Measurements from ENCODE around the gene RABGEF1.
"Not testable (repeated sequence)": the region's sequence is repeated elsewhere in the genome, so short reads cannot be mapped to it uniquely, and the experiment has no call there.

Gene RABGEF1

DNA sequence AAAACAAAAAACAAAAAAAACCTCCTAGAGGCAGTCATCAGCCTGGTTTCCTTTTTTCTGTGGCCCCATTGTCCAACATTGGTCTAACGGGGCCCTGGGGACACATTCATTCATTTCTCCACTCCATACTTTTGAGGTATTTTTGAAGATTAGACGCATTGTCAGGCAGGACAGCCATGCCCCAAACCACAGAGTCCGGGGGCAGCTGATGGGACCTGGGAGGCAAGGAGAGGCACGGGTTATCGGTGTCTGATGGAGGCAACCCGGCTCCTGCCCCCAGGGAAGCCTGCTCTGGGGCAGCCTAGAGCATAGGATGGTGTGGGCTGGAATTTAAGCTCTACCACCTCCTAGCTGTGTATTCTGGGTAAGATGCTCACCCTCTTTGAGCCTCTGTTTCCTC, 6.5 kb upstream of the RABGEF1 start:
- no peak for FAIRE-seq
- no peak for DNase-seq (ENCODE audit: insufficient read length, low spot score)
- TF ChIP-seq POU2F2 (IDR thresholded peaks at IDR 0.05; ENCODE audit: low read depth, low read length) (no peak), POLR2AphosphoS5 (IDR thresholded peaks at IDR 0.05; ENCODE audit: low read depth, low read length) (no peak), POLR2A (IDR thresholded peaks at IDR 0.05; ENCODE audit: low read depth, low read length) (no peak)

DNA sequence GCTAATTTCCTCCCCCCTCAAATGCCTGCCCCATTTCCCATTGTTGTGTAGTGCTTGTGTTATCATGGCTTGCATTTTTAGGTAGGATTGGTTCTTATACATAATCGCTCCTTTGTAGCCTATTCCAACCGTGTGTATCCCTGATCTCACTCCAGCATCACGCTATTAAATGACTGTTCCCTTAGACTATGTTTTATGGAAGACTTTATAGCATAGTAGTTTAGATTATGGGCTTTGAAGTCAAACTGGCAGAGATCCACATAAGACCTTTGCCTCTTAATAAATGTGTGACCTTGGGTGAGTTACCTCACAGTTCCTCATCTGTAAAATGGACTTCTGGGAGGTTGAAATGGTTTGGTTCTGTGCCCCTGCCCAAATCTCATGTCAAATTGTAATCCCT, 5.4 kb upstream of the RABGEF1 start:
- FAIRE-seq (no peak), DNase-seq (ENCODE audit: insufficient read length, low spot score) (no peak)
- TF ChIP-seq POLR2A (IDR thresholded peaks at IDR 0.05; ENCODE audit: low read depth, low read length) (no peak), PAX5 (IDR thresholded peaks at IDR 0.05; ENCODE audit: insufficient read depth, low read length, severe bottlenecking) (no peak), POLR2AphosphoS5 (IDR thresholded peaks at IDR 0.05; ENCODE audit: low read depth, low read length) (no peak), TAF1 (IDR thresholded peaks at IDR 0.05; ENCODE audit: low read depth, low read length) (no peak), SPI1 (IDR thresholded peaks at IDR 0.05; ENCODE audit: low read depth, low read length) (no peak), POU2F2 (IDR thresholded peaks at IDR 0.05; ENCODE audit: low read depth, low read length) (no peak)

DNA sequence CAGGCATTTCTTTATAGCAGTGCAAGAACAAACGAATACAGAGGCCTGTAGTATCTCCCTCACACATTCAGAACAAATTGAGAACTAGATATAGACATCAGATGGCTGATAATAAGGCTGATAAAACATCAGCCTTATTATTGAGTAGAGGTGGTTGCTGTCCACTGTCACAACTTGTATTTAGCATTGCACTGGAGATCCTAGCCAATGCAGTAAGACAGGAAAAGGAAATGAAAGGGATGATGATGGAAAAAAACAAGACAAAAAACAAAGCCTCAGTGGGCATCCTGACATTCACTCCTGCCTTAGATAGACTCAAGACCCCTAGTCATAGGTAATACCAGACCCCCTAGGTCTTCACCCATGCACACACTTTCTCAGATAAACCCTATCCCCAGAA, 4.7 kb upstream of the RABGEF1 start:
- TF ChIP-seq TAF1 (IDR thresholded peaks at IDR 0.05; ENCODE audit: low read depth, low read length) (no peak), POU2F2 (IDR thresholded peaks at IDR 0.05; ENCODE audit: low read depth, low read length) (no peak), PAX5 (IDR thresholded peaks at IDR 0.05; ENCODE audit: insufficient read depth, low read length, severe bottlenecking) (no peak), SPI1 (IDR thresholded peaks at IDR 0.05; ENCODE audit: low read depth, low read length) (no peak), POLR2A (IDR thresholded peaks at IDR 0.05; ENCODE audit: low read depth, low read length) (no peak), POLR2AphosphoS5 (IDR thresholded peaks at IDR 0.05; ENCODE audit: low read depth, low read length) (no peak)
- DNase-seq (ENCODE audit: insufficient read length, low spot score) (no peak), FAIRE-seq (no peak)

DNA sequence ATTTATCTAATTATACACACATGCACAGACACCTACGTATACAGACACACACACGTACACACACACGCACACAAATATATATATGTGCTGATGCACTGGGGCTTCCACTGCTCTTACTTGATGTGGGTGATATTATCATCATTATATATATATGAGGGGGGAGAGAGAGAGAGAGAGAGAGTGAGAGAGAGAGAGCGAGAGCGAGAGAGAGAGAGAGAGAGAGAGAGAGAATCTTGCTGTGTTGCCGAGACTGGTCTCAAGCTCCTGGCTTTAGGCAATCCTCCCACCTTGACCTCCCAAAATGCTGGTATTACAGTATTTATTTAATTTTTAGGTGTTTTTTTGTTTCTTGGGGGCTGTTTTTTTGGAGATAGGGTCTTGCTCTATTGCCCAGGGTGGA, 3.6 kb upstream of the RABGEF1 start:
- no peak for DNase-seq (ENCODE audit: insufficient read length, low spot score)
- FAIRE-seq = no peak
- no peak for TF ChIP-seq POLR2A (IDR thresholded peaks at IDR 0.05; ENCODE audit: low read depth, low read length)
- TF ChIP-seq TAF1 (IDR thresholded peaks at IDR 0.05; ENCODE audit: low read depth, low read length) = no peak
- no peak for TF ChIP-seq PAX5 (IDR thresholded peaks at IDR 0.05; ENCODE audit: insufficient read depth, low read length, severe bottlenecking)
- no peak for TF ChIP-seq SPI1 (IDR thresholded peaks at IDR 0.05; ENCODE audit: low read depth, low read length)
- TF ChIP-seq POLR2AphosphoS5 (IDR thresholded peaks at IDR 0.05; ENCODE audit: low read depth, low read length) = no peak
- no peak for TF ChIP-seq POU2F2 (IDR thresholded peaks at IDR 0.05; ENCODE audit: low read depth, low read length)

DNA sequence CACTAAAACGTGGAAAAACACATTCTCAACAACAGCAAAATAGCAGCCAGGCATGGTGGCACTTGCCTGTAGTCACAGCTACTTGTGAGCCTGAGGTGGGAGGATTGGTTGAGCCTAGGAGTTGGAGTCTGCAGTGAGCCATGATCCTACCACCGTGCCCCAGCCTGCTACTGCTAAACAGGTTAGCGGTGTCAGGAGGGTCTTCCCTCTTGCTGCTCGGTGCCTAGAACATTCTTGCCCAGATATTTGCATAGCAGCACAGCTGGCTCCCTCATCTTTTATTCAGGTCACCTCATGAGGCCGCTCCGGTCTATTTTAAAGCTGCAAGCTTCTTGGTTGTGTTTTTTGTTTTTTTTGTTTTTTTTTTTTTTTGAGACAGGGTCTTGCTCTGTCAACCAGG, 2.9 kb upstream of the RABGEF1 start:
- peak; percentile 5 for FAIRE-seq
- TF ChIP-seq POLR2A (IDR thresholded peaks at IDR 0.05; ENCODE audit: low read depth, low read length) (no peak), POU2F2 (IDR thresholded peaks at IDR 0.05; ENCODE audit: low read depth, low read length) (peak; percentile 75; the same call in 1 of the 2 replicates)
- no peak for DNase-seq (ENCODE audit: insufficient read length, low spot score)

DNA sequence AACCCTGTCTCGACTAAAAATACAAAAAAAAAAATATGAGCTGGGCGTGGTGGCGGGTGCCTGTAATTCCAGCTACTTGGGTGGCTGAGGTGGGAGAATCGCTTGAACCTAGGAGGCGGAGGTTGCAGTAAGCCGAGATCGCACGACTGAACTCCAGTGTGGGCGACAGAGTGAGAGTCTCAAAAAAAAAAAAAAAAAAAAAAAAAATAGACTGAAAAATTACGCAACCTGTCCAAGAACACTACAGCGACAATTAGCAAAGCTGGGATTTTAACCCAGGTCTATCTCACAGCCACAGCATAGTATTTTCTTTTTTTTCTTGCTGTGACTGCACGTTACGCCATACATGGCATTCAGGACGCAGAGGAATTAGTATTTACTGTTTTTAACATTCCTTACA, 1.1 kb upstream of the RABGEF1 start:
- FAIRE-seq (no peak), DNase-seq (ENCODE audit: insufficient read length, low spot score) (no peak)
- TF ChIP-seq PAX5 (IDR thresholded peaks at IDR 0.05; ENCODE audit: insufficient read depth, low read length, severe bottlenecking) (no peak), POU2F2 (IDR thresholded peaks at IDR 0.05; ENCODE audit: low read depth, low read length) (no peak), TAF1 (IDR thresholded peaks at IDR 0.05; ENCODE audit: low read depth, low read length) (no peak), SPI1 (IDR thresholded peaks at IDR 0.05; ENCODE audit: low read depth, low read length) (no peak), POLR2A (IDR thresholded peaks at IDR 0.05; ENCODE audit: low read depth, low read length) (no peak), POLR2AphosphoS5 (IDR thresholded peaks at IDR 0.05; ENCODE audit: low read depth, low read length) (no peak)

DNA sequence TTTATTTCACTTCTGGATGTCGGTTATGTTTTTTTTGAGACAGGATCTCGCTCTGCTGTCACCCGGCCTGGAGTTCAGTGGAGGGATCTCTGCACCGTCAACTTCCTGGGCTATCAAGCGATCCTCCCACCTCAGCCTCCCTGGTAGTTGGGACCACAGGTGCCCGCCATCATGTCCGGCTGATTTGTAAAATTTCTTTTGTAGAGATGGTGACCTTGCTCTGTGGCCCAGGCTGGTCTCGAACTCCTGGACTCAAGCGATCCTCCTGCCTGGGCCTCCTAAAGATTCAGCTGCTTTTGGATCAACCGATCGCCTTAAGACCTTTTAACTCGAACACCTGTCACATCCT, 606 bp upstream of the RABGEF1 start:
- no peak for FAIRE-seq
- DNase-seq (ENCODE audit: insufficient read length, low spot score) = no peak
- no peak for TF ChIP-seq SPI1 (IDR thresholded peaks at IDR 0.05; ENCODE audit: low read depth, low read length)
- TF ChIP-seq POU2F2 (IDR thresholded peaks at IDR 0.05; ENCODE audit: low read depth, low read length) = no peak; the same call in 1 of the 2 replicates
- no peak for TF ChIP-seq POLR2A (IDR thresholded peaks at IDR 0.05; ENCODE audit: low read depth, low read length)
- TF ChIP-seq POLR2AphosphoS5 (IDR thresholded peaks at IDR 0.05; ENCODE audit: low read depth, low read length) = no peak

DNA sequence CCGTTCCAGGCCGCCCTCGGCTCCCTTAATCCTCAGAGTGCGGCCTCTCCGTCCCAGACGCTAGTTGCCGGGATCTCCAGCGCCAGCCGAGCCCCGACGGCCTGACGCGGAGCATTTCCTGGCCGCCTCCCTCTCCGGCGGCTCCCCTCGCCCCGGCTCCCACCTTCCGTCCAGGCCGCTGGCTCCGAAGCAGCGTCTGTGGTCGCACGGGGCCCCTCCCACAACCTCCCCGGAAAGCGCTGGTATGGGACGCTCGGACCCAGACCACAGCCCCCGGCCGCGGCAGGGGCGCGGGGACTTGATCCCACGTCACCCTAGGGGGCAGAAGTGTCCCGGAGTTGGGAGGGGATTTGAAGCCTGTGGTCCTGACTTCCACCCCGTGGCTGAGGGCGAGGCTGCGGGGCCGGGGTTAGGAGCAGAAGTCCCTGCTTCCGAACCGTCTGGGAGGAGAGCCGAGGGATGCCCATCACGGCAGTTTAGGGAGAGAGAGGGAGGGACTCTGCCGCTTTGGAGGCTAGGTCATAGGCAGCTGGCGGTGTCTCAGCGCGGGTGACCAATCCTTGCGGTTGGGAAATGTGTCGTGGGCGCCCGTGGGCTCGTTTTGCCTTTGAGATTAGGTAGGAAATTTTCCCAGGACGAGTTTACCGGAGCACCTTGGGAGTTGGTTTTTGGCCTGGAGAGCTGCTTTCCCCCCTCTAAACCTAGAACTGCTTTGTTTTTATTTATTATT, 612 bp downstream of the RABGEF1 start:
- DNase-seq (ENCODE audit: insufficient read length, low spot score) (peak; percentile 53), FAIRE-seq (peak; percentile 59)

DNA sequence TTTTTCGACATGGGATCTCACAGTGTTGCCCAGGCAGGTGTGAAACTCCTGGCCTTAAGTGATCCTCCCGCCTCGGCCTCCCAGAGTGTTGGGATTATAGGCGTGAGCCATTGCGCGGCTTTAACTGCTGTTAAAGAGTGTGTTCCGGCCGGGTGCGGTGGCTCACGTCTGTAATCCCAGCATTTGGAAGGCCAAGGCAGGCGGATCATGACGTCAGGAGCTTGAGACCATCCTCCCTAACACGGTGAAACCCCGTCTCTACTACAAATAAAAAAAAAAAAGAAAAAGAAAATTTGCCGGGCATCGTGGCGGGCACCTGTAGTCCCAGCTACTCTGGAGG, 1.1 kb downstream of the RABGEF1 start:
- TF ChIP-seq PAX5 (IDR thresholded peaks at IDR 0.05; ENCODE audit: insufficient read depth, low read length, severe bottlenecking) (no peak), POLR2AphosphoS5 (IDR thresholded peaks at IDR 0.05; ENCODE audit: low read depth, low read length) (no peak), POLR2A (IDR thresholded peaks at IDR 0.05; ENCODE audit: low read depth, low read length) (no peak), POU2F2 (IDR thresholded peaks at IDR 0.05; ENCODE audit: low read depth, low read length) (no peak), TAF1 (IDR thresholded peaks at IDR 0.05; ENCODE audit: low read depth, low read length) (no peak), SPI1 (IDR thresholded peaks at IDR 0.05; ENCODE audit: low read depth, low read length) (no peak)
- FAIRE-seq (no peak), DNase-seq (ENCODE audit: insufficient read length, low spot score) (no peak)

DNA sequence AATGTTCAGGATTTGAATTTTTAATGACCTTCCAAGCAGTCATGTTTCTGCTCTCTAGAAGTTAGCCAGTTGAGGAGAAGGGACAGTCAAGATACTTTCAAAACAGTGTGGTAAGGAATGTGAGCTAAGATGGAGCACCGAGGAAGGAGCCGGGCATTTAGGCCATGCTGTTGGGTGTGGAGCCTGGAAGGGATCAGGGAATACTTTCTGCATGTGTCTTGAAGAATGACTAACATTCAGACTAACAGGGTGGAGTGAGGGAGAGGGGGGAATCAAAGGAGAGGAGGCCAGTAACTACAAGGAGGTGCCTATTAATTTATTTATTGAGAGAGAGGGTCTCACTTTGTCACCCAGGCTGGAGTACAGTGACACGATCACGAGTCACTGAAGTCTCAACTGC, 1.8 kb downstream of the RABGEF1 start:
- FAIRE-seq; DNase-seq (ENCODE audit: insufficient read length, low spot score): not testable (repeated sequence)

DNA sequence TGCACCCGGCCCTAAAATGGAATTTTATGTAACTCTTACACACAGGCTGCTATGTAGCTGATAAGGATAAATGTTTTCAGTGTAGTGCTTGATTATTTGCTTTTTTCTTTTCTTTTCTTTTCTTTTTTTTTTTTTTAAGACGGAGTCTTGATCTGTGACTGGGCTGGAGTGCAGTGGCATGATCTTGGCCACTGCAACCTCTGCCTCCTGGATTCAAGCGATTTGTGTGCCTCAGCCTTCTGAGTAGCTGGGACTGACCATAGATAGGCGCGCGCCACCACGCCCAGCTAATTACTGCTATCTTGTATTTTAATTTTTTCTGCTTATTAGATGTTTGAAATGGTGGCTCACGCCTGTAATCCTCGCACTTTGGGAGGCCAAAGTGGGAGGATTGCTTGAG, 3.4 kb downstream of the RABGEF1 start:
- FAIRE-seq (no peak), DNase-seq (ENCODE audit: insufficient read length, low spot score) (no peak)
- TF ChIP-seq POLR2A (IDR thresholded peaks at IDR 0.05; ENCODE audit: low read depth, low read length) (no peak), TAF1 (IDR thresholded peaks at IDR 0.05; ENCODE audit: low read depth, low read length) (no peak), SPI1 (IDR thresholded peaks at IDR 0.05; ENCODE audit: low read depth, low read length) (no peak), POU2F2 (IDR thresholded peaks at IDR 0.05; ENCODE audit: low read depth, low read length) (no peak), POLR2AphosphoS5 (IDR thresholded peaks at IDR 0.05; ENCODE audit: low read depth, low read length) (no peak), PAX5 (IDR thresholded peaks at IDR 0.05; ENCODE audit: insufficient read depth, low read length, severe bottlenecking) (no peak)

Data from GM12891 (cell line).